ENCODE measurements around the gene HDAC1.

The HDAC1 gene

DNA sequence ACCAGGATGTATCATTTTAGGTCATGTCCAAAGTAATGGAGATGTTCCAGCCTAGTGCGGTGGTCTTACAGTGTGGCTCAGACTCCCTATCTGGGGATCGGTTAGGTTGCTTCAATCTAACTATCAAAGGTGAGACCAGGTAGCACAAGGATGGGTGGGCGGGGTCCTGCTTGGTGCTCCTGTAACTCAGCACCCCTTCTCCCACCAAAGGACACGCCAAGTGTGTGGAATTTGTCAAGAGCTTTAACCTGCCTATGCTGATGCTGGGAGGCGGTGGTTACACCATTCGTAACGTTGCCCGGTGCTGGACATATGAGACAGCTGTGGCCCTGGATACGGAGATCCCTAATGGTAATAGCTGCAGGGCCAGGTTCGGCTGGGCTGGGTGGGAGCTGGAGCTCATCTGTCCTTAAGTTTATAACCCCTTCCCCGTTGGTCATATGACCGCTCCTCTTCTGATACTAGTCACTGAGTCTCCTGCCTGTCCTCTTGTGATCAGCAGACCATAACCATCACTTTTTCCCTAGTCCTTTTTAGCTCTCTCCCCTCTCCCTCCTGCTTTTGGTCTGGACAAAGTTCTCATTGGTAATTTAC lies 38.8 kb downstream of the HDAC1 start:
- DNase-seq (ENCODE audit: low read depth): no peak

DNA sequence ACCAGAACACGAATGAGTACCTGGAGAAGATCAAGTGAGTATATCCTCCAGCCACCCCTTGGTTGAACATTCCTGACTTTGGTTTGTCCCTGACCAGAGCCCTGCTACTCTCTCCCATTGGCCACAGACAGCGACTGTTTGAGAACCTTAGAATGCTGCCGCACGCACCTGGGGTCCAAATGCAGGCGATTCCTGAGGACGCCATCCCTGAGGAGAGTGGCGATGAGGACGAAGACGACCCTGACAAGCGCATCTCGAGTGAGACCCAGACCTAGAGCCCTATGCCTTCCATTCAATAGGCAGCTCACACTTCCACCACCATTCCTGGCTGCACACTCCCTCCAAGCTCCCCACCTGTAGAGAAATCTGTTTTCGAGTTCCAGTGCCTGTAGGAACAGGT lies 39.7 kb downstream of the HDAC1 start:
- no peak for DNase-seq (ENCODE audit: low read depth)

DNA sequence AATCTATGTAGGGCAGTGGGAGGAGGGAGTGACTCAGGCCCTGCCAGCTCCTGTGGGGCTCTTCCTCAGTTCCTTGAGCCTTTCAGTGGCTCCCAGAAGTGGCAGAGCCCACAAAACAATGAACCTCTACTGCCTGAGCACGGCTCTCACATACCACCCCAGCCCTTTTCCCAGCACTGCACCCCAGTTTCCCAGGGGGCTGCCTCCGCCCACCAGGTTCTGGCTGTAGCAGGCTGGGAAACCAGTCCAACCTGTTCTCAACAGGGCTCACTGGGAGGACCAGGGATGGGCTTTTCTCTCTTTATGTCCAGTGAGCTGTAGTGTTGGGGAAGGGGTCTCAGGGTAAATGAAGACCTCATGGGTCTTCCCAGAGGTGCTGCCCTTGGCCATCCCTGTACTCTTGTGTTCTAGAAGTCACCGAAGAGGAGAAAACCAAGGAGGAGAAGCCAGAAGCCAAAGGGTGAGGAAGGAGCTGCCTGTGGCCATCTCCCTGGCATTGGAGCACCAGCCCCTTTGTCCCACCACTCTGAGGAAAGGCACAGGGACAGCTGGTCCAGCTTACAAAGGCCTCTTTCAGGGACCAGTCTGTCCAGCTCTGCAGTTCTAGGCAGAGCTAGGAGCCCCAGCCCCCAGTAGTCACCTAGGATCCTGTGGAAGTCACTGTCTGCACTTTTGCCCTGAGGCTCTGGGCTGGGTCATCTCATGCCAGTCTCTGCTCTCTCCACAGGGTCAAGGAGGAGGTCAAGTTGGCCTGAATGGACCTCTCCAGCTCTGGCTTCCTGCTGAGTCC lies 40.6 kb downstream of the HDAC1 start:
- no peak for DNase-seq (ENCODE audit: low read depth)

DNA sequence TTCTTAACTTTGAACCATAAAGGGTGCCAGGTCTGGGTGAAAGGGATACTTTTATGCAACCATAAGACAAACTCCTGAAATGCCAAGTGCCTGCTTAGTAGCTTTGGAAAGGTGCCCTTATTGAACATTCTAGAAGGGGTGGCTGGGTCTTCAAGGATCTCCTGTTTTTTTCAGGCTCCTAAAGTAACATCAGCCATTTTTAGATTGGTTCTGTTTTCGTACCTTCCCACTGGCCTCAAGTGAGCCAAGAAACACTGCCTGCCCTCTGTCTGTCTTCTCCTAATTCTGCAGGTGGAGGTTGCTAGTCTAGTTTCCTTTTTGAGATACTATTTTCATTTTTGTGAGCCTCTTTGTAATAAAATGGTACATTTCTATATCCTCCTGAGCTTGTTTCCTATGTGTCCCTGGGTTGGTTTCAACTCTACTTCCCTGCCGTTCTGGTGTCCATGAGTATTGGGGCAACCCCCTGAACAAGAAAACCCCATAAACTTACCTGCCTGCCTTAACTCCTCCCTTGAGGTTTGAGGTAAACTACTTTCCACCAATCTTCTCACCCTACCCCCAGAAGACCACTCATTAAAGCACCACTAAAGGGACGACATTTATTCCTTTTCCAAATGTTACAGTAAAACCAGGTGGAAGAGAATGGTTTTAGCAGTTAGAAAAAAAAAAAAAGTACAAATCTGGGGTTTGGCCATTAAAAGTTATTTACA lies 41.5 kb downstream of the HDAC1 start:
- no peak for DNase-seq (ENCODE audit: low read depth)

DNA sequence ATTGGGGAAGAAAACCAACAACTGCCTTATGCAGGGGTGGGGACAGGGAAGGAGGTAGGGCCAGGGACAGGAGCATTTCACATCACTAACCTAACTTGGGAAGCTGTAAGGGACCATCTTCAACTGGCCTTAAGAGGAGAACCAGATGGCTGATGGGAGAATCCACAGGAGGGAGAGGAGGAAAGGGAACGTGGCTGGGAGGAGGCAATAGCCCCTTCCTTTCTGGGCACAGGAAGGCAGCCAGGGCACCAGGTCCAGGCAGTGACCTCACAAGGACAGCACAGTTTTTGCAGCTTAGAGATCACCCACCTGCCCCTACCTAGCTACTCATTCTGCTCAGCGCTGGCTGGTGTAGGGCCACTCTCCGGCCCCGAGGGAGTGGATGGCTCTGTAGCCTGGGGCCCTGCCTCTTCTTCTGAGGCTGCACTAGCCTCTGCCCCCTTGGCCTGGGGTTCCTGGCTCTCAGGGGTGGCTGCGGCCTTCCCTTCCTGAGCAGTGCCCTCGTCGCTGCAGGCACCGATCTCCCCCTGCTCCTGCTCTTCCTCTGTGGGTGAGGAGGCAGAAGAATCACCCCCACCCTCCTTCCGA lies 42.5 kb downstream of the HDAC1 start:
- no peak for DNase-seq (ENCODE audit: low read depth)

DNA sequence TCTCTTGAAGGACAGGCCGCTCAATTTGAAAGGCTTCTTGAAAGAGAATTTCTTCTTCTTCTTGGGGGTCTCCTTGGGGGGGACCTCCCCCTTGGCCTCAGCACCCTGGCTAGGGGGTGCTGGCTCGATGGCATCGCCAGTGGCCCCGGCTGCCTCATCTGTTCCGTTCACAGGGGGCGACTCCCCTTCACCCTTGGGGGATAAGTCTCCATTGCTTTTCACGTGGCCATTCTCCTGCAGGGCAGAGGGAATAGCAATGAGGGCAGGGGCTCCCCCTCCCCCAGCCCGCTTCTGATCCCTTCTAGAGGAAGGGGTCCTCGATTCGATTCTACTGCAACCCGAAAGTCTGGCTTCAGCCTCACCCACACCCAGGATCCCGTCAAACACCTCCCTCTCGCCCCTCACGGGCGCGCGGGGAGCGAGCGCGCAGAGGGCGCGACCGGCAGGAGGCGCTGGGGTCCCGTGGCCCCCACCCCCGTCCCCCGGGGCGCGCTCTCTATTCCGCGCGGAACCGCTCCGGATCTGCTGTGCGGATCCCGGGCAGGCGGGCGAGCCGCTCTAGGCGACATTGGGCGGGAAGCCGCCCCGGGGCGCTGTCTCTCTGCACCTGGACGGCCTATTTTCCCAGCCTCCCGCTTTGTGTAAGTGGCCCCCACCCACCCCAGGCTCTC lies 43.1 kb downstream of the HDAC1 start:
- DNase-seq (ENCODE audit: low read depth): peak; percentile 44

DNA sequence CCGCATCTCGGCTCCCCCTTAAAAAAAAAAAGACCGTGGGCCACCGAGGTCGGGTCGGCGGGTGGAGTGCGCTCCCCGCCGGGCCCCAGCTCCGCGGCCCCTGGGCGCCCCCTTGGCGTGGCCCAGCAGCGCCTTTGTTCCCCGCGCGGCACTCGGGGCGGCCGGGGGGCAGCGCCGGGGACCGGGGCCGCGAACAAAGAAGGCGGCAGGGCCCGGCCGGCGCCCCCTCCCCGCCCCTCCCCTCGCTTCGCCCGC lies 43.6 kb downstream of the HDAC1 start:
- no peak for DNase-seq (ENCODE audit: low read depth)

DNA sequence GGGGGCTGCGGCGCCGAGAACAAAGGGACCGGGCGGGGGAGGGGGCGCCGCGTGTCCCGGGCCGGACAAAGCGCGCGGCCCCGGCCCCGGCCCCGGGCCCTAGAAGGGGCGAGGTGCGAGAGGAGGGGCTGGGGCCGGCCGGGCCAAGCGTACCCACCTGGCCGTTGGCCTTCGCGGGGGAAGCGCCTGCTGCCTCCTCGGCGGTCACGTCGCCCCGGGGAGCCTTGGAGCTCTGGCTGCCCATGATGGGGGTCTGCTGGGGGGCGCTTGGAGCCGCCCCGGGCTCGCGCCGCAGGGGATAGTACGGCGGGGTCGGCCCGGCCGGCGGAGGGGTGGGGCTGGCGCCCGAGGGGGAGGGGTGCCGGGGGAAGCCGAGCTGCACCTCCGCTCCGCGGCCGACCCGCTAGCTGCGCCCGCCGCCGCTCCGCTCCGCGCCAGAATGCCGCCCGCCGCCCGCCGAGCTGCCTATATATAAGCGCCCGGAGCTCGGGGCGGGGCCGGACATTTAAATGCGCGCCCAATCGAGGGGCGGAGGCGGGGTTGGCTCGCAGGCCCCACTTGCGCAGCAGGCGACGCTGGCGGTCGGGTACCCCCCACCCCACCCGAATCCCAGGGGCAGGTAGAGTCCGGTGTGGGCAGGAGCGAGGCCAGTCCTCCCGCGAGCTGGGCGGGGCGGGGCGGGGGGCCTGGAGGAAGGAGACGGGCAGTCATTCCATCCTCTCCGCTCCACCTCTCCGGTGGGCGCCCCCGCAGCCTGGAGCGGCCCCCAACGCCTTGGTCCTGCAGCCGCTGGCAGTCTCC lies 44.1 kb downstream of the HDAC1 start, which contains the start of gene MARCKSL1:
Gene MARCKSL1 (minus strand): TSS at position 444 of the 801 bp plus-strand sequence. CDS start 200 bp downstream, at position 244.
- DNase-seq (ENCODE audit: low read depth): peak; percentile 71

DNA sequence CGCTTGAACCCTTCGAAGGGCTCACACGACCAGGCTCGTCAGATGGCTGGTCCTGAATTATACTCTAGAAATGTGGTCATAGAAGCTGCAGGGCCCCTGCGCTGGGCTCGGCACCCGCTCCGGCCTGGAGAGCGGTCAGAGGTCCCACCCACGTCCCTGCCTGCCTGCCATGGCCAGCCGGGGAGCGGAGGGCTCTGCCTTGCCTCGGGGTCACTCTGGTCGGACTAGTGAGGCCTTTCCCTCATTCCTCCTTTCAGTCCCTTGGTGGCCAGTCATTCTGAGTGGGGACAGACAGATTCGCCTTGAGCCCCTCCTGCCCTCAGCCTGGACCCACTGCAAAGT lies 44.7 kb downstream of the HDAC1 start:
- no peak for DNase-seq (ENCODE audit: low read depth)

DNA sequence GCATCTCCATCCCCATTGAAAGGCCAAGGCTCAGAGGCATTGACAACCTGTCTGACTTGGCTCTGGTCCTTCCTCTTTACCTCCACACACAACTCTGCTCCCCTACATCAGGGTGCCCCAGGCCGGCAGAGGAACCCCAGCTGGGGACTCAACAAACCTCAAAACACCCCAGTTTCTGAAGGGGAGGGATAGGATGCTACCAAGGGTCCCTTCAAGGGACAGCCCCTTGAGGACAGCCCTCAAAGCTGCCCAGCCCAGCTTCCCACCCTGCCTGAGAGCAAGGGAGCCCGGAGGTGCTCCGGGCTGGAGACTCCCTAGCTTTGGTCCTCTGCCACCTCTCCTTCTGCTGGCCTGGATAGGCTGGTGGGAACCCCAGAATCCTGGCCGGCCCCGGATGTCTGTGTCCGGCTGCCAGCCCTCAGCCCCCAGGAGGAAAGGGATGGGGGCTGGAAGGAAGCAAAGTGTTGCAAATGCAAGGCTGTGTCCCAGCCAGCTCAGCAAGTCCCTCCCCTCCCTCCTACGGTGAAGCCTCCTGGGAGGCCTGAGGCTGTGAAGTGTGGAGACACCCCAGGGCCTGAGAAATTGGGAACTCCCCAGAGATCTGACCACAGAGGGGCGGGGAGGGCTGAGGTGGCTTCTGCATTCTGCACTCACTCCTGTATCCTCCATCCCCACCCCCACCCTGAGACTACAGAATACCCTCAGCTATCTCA lies 45.2 kb downstream of the HDAC1 start:
- peak; percentile 49 for DNase-seq (ENCODE audit: low read depth)

DNA sequence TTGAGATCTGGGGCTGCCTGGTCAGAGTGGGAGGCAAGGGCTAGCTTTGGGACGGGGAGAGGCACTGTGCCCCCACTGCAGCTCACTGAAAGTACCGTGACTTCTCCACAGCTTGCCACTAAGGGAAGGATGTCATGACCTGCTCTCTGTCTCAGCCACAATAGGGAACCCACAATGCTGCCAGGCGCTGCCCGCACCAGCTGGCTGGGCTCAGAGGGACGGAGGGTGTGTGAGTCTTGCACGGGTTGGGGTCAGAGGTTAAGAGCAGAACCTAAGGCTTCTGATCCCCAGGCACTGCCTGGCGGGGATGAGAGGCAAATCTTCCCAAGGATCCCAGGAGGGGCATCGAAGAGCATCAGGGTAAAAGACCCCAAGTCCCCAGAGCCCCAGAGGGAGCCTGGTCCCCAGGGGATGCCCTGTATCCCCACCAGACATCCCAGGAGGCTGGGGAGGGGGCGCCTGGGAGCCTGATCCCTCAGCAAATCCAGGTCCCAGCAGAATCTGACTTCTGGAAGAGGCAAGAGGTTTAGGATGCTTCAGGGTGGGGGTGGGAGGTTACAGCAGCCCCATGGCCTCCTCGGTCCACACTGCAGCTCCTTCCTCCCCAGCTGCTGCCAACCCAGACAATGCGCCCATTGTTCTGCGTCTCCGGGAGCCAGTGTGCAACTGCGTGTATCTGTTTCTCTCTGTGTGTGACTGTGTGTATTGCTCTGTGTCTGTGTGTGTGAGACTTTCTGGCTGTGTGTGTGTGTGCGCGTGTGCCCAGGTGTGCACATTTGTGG lies 46.2 kb downstream of the HDAC1 start:
- DNase-seq (ENCODE audit: low read depth): no peak

DNA sequence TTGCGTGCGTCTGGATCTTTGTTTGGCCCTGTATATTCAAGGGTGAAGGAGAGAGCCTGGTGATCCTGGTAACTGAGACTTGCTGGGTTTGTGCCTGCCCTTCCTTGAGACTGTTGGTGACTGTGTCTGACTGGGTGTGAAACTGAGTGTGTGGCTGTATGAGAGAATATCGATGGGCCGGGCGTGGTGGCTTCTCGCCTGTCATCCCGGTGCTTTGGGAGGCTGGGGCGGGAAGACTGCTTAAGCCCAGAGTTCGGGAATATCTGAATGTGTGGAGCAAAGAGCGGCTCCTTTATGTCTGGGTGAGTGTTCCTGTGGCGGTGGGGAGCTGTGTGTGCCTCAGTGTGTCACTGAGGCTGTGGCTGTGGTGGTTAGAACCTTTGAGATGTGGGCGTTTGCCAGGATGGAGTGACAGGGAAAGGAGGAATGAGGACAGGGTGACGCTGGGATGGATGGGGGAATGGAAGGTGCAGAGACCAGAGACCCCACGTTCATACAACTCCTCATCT lies 46.8 kb downstream of the HDAC1 start:
- no peak for DNase-seq (ENCODE audit: low read depth)

DNA sequence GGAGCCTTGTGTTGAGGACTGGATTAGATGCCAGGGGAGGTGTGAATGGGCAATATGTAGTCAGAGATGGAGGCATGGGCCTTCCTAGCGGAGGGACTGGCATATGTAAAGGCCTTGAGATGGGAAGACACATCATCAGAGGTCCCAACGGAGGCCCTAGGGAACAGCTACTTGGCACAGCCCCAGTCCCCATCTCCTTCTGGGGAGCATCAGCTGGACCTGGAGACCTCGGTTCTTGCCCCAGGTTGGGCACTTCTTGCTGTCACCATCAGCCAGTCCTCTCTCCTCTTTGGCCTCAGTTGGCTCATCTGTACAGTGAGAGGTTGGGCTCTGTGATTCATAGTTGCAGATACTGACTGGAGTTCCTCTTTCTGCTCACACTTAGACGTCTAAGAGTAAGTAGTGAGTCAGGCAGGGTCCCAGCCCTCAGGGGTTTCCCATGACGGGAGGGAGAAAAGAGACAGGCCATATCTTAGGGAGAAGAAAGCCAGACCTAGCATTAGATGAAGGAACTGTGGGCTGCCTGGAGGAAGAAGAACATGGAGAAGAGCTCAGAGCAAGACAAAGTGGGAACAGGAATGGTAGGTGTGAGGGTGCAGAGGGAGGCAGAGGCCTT lies 47.6 kb downstream of the HDAC1 start:
- DNase-seq (ENCODE audit: low read depth): no peak

DNA sequence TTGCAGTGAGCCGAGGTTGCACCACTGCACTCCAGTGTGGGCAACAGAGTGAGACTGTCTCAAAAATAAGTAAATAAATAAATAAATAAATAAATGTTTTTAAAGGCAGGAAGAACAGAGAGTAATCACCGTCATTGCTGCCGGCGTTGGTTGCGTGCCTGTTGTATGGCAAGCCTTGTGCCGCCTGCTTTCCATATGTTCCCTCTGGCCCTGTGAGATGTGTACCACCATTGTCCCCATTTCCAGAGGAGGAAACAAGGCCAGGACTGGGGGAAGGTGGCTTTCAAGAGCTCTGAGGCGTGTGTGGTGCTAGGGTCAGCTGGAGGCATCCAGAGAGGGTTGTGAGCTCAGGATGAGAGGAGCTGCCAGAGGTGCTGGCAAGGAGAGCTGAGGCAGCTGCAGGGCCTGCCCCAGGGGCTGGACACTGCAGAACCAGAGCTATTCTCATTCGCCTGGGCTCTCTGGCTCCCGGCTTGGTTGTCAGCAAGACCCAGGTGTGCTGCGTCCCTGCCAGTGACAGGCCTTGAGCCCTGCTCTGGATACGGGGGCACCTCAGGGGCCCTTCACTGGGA lies 49.4 kb downstream of the HDAC1 start:
- DNase-seq (ENCODE audit: low read depth): no peak

DNA sequence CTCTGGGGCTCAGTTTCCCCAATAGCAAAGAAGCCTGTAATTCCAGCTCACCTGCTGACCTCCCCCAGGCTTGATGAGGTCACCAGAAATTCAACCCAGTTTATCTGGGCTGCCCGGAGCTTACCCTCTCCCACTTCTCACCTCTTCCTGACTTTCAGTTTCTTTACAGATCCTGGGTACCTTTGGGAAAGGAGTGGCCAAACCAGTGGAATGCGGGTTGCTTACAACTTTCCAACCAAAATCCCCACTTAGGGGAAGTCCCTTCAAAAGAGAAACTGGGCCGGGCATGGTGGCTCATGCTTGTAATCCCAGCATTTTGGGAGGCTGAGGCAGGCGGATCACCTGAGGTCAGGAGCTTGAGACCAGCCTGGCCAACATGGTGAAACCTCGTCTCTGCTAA lies 50.1 kb downstream of the HDAC1 start:
- no peak for DNase-seq (ENCODE audit: low read depth)

DNA sequence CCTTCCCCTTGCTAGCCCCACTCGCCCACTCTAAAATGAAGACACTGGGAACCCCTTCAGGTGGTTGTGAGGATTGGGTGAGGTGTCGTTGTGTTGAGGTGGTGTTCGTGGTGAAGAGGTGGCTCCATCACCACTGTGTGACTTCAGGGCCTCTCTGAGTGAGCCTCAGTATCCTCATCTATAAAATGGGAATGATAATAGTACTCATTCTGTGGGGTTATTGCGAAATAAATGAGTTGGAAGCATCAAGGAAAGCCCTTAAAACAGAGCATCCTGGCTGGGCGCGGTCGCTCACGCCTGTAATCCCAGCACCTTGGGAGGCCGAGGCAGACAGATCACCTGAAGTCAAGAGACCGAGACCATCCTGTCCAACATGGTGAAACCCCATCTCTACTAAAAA lies 50.8 kb downstream of the HDAC1 start:
- DNase-seq (ENCODE audit: low read depth): no peak

DNA sequence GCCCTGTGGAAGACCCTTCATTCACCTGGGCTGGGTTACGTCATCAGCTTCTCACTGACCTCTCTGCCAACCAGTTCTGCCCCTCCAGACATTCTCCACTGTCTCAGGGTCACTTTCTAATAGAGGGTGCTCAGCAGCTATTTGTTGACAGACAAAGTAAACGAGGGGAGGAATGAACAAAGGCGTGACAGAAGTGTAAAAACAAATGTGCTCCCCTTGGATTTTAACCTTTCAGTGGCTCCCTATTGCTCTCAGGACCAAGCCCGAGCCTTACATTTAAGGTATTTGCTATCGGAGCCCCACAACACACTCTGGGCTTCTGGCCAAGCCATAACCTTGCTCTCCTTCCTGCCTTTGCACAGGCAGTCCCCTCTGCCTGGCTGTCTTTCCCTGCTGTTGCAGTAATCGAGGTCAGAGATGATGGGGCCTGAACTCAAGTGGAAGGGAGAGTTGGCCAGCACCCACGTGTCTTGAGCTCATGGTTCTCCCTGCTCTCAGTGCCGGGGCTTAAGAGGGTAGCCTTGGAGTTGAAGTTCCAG lies 53.5 kb downstream of the HDAC1 start:
- DNase-seq (ENCODE audit: low read depth): no peak

DNA sequence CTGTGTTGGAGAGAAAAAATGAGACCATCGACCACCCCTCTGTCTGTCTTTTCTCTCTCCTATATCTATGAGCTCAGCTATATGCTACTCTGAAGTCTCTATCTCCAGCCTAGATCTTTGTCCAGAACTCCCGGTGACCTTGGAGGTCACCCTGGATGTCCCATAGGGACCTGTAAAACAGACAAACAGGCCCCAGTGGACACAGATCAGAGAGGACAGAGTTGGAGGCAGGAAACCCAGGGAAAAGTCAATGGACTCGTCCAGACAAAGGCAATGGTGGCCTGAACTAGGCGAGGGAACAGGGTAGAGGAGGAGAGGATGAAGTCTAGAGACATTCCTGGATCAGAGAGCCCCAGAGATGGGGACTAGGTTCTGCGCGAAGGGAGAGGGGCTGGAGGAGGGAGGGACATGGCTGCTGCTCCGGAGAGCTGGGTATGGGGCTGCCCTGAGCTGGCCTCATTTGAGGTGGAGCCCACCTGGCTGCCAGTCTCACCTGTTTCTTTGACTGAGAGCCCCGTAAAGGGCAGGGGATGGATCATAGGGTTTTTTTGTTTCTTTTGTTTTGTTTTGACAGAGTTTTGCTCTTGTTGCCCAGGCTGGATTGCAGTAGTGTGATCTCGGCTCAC lies 54.8 kb downstream of the HDAC1 start:
- no peak for DNase-seq (ENCODE audit: low read depth)
